IPS-NIHi7 (cell line): Measurements from ENCODE around the gene MCAT.

ENCODE experiments used
- DNase-seq: peaks from one replicate; pipeline ENCODE4 v3.0.0; 2012; ENCODE audit warnings: mixed read lengths; ENCODE audit errors: extremely low spot score

The MCAT gene

GRCh38 chr22:43090130-43090789 is 52.9 kb downstream of the MCAT start:
- no peak for DNase-seq

- DNase-seq, result peak; percentile 99
These were observed 54.0 kb downstream of the MCAT start, which contains the start of gene TTLL1 for GRCh38 chr22:43088984-43089717. Gene TTLL1, minus strand, starts transcription at chr22:43089391. Its CDS starts 13,805 bp downstream, at chr22:43075586.

GRCh38 chr22:43088627-43088983 is 54.6 kb downstream of the MCAT start:
- no peak for DNase-seq

GRCh38 chr22:43085658-43086606 is 57.3 kb downstream of the MCAT start:
- DNase-seq, result no peak
